Activated CD4-positive, CD25-positive, alpha-beta regulatory T cell treated with anti-CD3 and anti-CD28 coated beads, Interleukin-2, amount 50 U/mL, for 72 hours (primary cell): ENCODE results near the gene FAM110C.
"Not testable (repeated sequence)": the region's sequence is repeated elsewhere in the genome, so short reads cannot be mapped to it uniquely, and the experiment has no call there.

ENCODE experiments used
- DNase-seq: peaks from one replicate; pipeline ENCODE4 v3.0.0; 2021

The FAM110C gene

DNA sequence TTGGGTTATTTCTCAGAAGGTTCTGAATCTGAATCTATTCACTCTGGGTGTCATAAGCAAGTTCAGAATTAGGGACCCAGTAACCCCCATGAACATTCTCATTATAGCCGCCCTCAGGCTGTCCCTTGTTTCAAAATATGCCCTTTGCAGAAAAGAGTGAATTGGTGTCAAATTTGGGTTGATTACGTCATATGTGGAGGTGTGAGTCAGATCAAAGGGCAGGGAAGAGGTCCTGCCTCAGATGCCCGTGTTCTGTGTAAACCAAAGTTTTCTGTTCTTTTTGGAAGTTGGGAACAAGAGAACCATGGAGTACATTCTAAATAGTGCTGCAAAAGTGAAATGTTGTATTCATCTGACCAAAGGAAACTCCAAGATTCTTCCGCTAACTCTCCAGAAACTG lies 5.8 kb downstream of the FAM110C start:
- no peak for DNase-seq

- DNase-seq = no peak
These were observed 8.2 kb downstream of the FAM110C start for GRCh38 chr2:38155-38554.

DNA sequence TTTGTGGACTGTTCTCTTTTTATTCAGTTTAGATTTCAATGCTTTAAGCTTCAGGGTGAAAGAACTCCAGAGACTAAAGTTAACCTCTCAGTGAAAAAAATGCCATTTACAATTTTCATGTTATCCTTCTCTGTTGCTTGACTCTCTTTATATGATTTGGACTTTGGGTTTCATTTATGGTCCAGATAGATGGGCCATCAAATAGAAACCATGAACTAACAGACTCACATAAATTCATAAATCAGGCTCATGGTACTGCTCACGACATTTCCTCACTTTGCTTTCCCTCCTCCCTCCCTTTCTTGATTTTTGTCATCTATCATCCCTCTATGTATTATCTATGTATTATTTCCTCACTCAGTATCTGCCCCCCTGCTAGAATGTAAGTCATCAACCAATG lies 10.0 kb downstream of the FAM110C start:
- no peak for DNase-seq

DNA sequence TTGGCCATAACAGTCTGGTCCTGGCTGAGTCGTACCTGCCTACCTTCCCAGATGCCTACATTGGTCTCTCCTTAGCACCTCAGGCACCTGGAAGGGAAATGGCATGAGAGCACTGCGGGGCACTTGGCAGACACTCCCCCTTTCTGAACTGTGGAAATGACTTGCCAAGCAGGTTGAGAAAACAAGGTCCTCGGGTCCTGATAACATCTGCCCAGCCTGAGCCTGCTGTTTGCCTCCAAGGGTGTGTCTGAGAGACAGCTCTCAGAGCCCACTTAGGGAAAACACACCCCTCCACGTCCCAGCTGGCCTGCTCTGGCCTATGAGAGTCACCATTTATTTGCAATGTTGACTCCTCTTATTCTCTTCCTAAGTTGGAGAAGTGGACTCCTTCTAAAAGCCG lies 10.5 kb downstream of the FAM110C start:
- DNase-seq = no peak

DNA sequence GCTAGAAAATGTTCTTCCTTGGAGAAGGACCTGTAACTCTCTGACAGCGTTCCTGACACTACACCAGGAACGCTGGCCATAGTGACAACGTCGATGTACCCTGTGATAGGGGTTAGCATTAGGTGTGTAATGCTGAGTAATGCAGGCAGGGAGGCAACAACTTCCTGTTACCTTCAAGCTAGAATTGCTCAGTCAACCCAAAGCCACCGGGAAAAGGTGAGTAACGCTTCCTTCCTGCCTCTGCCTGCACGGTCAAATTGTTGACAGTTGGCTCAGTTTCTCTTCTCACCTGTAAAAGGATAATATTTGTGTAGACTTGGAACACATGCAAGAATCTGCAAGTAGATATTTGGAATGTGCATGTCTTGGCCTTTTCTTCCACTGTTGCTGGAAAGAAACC lies 12.7 kb downstream of the FAM110C start:
- DNase-seq = peak; percentile 37

- DNase-seq = no peak
These were observed 14.2 kb downstream of the FAM110C start for GRCh38 chr2:32068-32467.

DNA sequence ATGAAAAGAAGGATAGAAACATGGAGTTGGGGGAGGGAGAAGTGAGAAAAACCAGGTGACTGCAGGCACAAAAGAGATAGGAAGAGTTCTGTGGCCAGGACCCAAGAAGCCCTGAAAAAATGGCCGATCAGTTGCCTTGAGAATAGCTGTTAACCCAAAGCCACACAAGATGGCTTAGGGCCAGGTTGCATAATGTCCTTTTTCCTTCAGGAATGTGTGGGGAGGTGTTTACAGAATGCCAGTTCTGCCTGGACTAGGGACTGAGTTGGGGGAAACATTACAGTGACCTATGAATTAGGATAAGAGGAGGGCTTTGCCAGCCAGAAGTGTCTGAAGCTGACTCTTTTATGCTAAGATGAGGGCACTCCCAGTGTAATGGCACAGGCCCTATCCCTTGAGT lies 17.1 kb downstream of the FAM110C start:
- no peak for DNase-seq

DNA sequence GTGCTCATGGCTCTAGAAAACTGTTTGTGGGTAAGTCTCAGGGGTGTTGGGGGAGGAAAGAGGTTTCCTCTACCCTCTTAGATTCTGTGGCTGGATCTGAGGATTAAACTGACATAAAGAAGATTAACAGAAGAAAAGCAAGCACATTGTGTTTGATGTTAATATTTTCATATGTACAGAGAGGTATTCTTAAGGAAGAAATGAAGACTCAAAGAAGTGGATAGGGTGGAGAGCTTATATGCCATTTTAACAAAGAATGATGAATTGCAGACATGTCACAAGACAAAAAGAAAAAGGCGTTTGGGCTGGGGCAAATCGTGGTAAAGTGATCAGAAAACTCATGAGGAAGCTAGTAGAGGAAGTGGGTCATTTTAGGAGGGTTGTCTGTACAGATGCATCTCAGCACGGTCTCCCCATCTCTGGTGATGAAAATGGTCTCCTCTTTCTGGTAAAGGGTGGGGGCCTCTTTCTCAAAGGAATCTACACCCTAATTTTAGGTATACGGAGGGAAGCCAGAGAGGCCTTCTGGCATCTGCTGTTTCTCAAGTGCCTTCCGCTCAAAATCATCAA lies 17.8 kb downstream of the FAM110C start:
- no peak for DNase-seq

DNA sequence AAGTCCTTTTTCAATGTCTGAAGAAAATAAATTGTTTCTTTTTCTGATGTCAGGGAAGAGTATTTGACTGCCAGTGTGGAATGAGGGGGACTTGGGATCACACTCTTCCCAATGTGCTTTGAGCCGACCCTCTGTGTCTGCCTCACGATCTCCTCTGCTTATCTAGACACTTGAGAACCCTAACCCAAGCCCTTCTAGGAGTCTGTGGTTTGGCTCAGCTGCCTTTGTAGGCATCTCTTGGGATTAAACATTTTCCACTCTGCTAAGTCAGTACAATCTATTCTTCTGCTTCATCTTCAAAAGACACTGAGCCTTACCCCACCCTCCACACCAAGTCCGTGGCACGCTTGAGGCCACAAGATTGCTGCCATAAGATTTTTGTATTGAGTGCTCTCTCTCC lies 19.4 kb downstream of the FAM110C start:
- no peak for DNase-seq

DNA sequence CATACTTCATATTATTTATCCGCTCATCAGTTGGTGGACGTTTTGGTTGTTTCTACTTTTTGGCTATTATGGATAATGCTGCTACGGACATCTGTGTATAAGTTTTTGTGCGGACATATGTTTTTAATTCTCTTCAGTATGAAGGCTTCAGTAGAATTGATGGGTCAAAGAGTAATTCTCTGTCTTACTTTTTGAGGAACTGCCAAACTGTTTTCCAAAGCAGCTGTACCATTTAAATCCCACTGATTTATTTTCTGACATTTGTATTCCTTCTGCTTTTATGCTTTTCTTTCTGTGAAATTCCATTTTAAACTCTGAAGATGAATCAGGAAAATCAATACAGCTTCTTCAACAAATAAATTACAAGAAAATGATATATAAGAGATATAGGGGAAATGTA lies 20.8 kb downstream of the FAM110C start:
- no peak for DNase-seq

DNA sequence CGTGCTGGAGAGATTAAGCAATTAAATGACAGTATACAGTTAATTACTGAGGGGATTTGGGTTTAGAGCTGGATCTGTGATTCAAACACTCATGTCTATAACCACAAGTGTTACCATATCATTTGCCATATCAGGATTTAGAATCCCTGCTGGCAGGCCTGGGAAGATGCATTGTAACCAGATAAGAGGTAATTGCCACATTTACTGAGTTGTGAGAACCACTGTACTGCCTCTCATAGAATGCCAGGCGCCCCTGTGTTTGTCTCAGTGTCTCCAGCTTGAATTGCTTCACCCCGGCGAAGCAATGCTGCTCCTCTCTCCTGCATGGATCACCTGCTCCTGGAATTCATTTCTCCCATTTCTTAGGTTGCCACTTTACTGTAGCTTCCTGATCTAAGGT lies 21.7 kb downstream of the FAM110C start:
- not testable (repeated sequence) for DNase-seq

DNA sequence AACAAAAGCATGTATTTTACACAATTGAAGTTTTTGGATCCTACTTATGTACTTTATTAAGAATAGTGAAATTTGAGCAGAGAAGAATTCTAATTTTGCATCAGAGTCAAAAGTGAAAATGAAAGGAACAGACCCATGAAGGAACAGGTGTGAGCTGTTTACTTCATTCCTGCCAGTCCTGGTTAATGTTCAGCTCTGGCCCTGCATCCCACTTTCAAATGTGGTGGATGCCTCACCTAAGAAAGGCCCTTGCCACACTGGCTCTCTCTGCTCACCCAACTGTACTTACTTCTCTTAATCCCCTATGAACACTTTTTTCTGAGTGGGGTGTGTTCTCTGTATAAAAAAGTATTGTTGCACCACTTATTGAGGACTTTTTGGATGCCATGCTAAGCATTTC lies 22.2 kb downstream of the FAM110C start:
- no peak for DNase-seq

GRCh38 chr2:23283-23682 lies 23.0 kb downstream of the FAM110C start:
- no peak for DNase-seq

DNA sequence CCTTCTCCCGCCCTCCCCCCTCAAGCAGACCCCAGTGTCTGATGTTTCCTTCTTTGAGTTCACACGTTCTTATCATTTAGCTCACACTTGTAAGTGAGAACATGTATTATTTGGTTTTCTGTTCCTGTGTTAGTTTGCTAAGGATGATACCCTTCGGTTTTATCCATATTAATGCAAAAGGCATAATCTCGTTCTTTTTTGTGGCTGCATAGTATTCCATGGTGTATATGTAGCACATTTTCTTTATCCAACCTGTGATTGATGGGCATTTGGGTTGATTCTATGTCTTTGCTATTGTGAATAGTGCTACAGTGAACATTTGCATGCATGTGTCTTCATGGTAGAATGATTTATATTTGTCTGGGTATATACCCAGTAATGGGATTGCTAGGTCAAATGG lies 24.1 kb downstream of the FAM110C start:
- not testable (repeated sequence) for DNase-seq

DNA sequence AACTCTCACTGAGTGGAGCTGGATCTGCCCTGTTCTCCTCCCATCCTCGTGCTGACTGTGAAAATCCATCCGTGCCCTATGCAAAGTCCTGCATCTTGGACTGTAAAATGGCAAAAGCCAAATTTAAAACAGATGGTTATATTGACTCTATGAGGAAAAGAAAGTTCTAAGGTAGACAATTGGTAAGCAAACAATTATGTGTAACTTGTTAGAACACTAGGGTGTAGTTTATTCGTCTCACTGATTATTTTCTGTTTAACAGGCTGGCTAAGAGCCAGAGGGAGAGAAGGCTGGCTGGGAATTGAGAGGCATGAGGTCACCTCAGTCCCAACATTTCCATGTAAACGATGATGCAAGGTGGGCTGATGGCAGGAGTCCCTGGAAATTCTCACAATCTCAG lies 26.0 kb downstream of the FAM110C start:
- not testable (repeated sequence) for DNase-seq

DNA sequence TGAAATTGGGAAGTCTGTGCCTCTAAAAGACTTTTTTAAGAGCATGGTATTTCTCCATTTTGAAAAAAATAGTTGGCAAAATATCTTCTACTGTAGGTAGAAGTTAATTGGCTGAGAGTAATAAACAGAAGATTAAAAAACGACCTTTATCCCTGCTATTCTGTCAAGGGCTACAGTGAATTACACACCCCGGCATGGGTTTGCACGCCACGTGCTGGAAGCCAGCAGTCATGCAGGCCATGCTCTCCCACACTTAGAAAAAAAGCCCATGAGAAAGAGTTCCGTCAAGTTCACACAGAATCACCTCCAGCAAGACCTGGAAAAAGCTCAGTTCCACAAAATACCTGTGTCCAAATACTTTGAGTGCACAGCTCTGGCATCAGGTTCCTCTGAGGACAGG lies 26.8 kb downstream of the FAM110C start:
- DNase-seq = no peak

GRCh38 chr2:18402-19271 lies 27.7 kb downstream of the FAM110C start:
- no peak for DNase-seq

GRCh38 chr2:15916-16315 lies 30.4 kb downstream of the FAM110C start:
- not testable (repeated sequence) for DNase-seq

- peak; percentile 79 for DNase-seq
These were observed 34.9 kb downstream of the FAM110C start for GRCh38 chr2:11248-11941.

- DNase-seq = no peak
These were observed 36.0 kb downstream of the FAM110C start for GRCh38 chr2:10222-10875.
